Endothelial cell of umbilical vein (primary cell): ENCODE measurements around the gene USP35. TPM values are rescaled to one million over a fixed set of nuclear protein-coding genes. Genes with fewer than 3 reads are reported as not detected.

ENCODE experiments used
- BruUV-seq: library from RNA; stranded (reverse); fragments of 400-500 nt; replicated peaks from 2 replicates; lab custom pipeline; 2021; lab: Mats Ljungman, UMichigan
- CTCF ChIA-PET: fragments of 300-600, 350-600 bp; sonication (Branson Sonifier 250); formaldehyde crosslinking; loops from one replicate; lab custom pipeline; 2021; ENCODE audit warnings: antibody characterized with exemption, inconsistent platforms; lab: Charles Lee
- POLR2A ChIA-PET: fragments of 300-600, 350-600 bp; sonication (Branson Sonifier 250); formaldehyde crosslinking; loops from one replicate; lab custom pipeline; 2021; ENCODE audit warnings: antibody characterized with exemption, inconsistent platforms; lab: Charles Lee
- DNase-seq: peaks from one replicate; pipeline ENCODE4 v3.0.0-alpha.2; 2011; ENCODE audit warnings: low read depth, low spot score
- FAIRE-seq: peaks from 2 replicates; lab custom pipeline; 2011; peaks lifted over from hg19 to GRCh38; lab: Jason Lieb, UNC
- H2AFZ ChIP-seq: 2 replicates; pipeline ENCODE4 v1.6.0; 2012; ENCODE audit warnings: low read depth, low read length, control low read depth, inconsistent platforms
- H3K27ac ChIP-seq: 2 replicates; pipeline ENCODE4 v1.5.1; 2011; ENCODE audit warnings: low read depth, mild to moderate bottlenecking, control low read depth, low read length, moderate library complexity; ENCODE audit not compliant: insufficient read depth
- H3K27me3 ChIP-seq, 2 experiments: 2 replicates each; pipeline versions ENCODE4 v1.6.0 to v1.6.1; 2011; ENCODE audit warnings: low read length in 2 of 2, mixed read lengths in 1 of 2; ENCODE audit not compliant: control insufficient read depth in 2 of 2, insufficient read depth in 2 of 2
- H3K36me3 ChIP-seq, 2 experiments: 2 replicates in 1 of 2; 3 replicates in 1 of 2; pipeline ENCODE4 v1.5.1; 2011; ENCODE audit warnings: low read length in 2 of 2, mild to moderate bottlenecking in 1 of 2, moderate library complexity in 1 of 2; ENCODE audit not compliant: control insufficient read depth in 2 of 2, insufficient read depth in 2 of 2; ENCODE audit errors: extremely low read depth in 1 of 2
- H3K4me1 ChIP-seq: 3 replicates; pipeline ENCODE4 v1.5.1; 2011; ENCODE audit warnings: mild to moderate bottlenecking, low read length; ENCODE audit not compliant: control insufficient read depth, insufficient read depth; ENCODE audit errors: extremely low read depth
- H3K4me2 ChIP-seq: 2 replicates; pipeline ENCODE4 v1.6.1; 2011; ENCODE audit warnings: low read length, control low read depth, mixed read lengths; ENCODE audit not compliant: insufficient read depth
- H3K4me3 ChIP-seq, 3 experiments: fragments of 200-600 bp in 1 of 3; sonication (generic), shearing (Covaris generic) in 1 of 3; replicated peaks in 1 of 3; 2 replicates each; pipeline ENCODE4 v1.5.1; 2011 to 2016; ENCODE audit warnings: control low read depth in 3 of 3, low read length in 3 of 3, mild to moderate bottlenecking in 2 of 3, inconsistent platforms in 1 of 3, low read depth in 1 of 3, moderate library complexity in 1 of 3; ENCODE audit not compliant: insufficient read depth in 1 of 3
- H3K79me2 ChIP-seq: 2 replicates; pipeline ENCODE4 v1.6.0; 2012; ENCODE audit warnings: low read length, inconsistent platforms; ENCODE audit not compliant: control insufficient read depth, insufficient read depth
- H3K9ac ChIP-seq: replicated peaks from 2 replicates; pipeline ENCODE3; 2011; ENCODE audit warnings: low read length, control low read depth; ENCODE audit not compliant: insufficient read depth; ENCODE audit errors: extremely low read depth
- H3K9me1 ChIP-seq: replicated peaks from 3 replicates; pipeline ENCODE4 v1.6.0; 2011; ENCODE audit warnings: mild to moderate bottlenecking, low read length; ENCODE audit not compliant: control insufficient read depth, insufficient read depth; ENCODE audit errors: extremely low read depth
- H3K9me3 ChIP-seq: replicated peaks from 2 replicates; pipeline ENCODE4 v1.5.1; 2012; ENCODE audit warnings: low read length, inconsistent platforms; ENCODE audit not compliant: control insufficient read depth, insufficient read depth
- H4K20me1 ChIP-seq: replicated peaks from 2 replicates; pipeline ENCODE3; 2011; ENCODE audit warnings: mild to moderate bottlenecking, low read length; ENCODE audit not compliant: control insufficient read depth, insufficient read depth; ENCODE audit errors: extremely low read depth
- CTCF ChIP-seq, 2 donors: IDR thresholded peaks; 1 replicate in 1 of 2; 2 replicates in 1 of 2; pipeline ENCODE4 v1.5.1; 2011; ENCODE audit warnings: low read length in 2 of 2, mild to moderate bottlenecking in 2 of 2, moderate library complexity in 2 of 2, control low read depth in 1 of 2, inconsistent platforms in 1 of 2, low read depth in 1 of 2; ENCODE audit not compliant: insufficient read depth in 1 of 2; ENCODE audit errors: extremely low read depth in 1 of 2
- EZH2 ChIP-seq: IDR thresholded peaks from 2 replicates; pipeline ENCODE4 v1.6.1; 2012; ENCODE audit warnings: borderline replicate concordance, low read depth, mild to moderate bottlenecking, moderate library complexity, low read length, inconsistent platforms; ENCODE audit not compliant: severe bottlenecking
- FOS ChIP-seq: IDR thresholded peaks from 2 replicates; pipeline ENCODE4 v1.6.1; 2011; ENCODE audit warnings: mild to moderate bottlenecking, low read length, moderate library complexity, borderline replicate concordance; ENCODE audit not compliant: insufficient read depth
- GATA2 ChIP-seq: IDR thresholded peaks from 2 replicates; pipeline ENCODE4 v1.7.0; 2011; ENCODE audit warnings: low read depth, mild to moderate bottlenecking, moderate library complexity, mixed read lengths, low read length; ENCODE audit not compliant: insufficient read length, insufficient read depth
- JUN ChIP-seq: IDR thresholded peaks from 2 replicates; pipeline ENCODE4 v1.6.1; 2011; ENCODE audit warnings: borderline replicate concordance, low read depth; ENCODE audit not compliant: insufficient read length, insufficient read depth
- MAX ChIP-seq: IDR thresholded peaks from 2 replicates; pipeline ENCODE4 v1.6.1; 2011; ENCODE audit not compliant: insufficient read depth, insufficient read length
- MYC ChIP-seq: IDR thresholded peaks from one replicate; pipeline ENCODE4 v1.6.1; 2011; ENCODE audit warnings: mild to moderate bottlenecking, low read depth, low read length
- POLR2A ChIP-seq: IDR thresholded peaks from 2 replicates; pipeline ENCODE4 v1.6.1; 2012; ENCODE audit warnings: low read depth, mild to moderate bottlenecking, control low read depth, low read length
- POLR2AphosphoS5 ChIP-seq: IDR thresholded peaks from 2 replicates; pipeline ENCODE4 v1.6.1; 2012; ENCODE audit warnings: low read depth, mild to moderate bottlenecking, control low read depth, low read length, moderate library complexity; ENCODE audit not compliant: insufficient read depth
- dilution Hi-C: fragments of 300-500 bp; cut with MboI; formaldehyde crosslinking; loops from one replicate; pipeline ENCODE4 v1.15.0; 2019; ENCODE audit warnings: low sequenced_read_pairs; ENCODE audit not compliant: extremely low pct_ligation_motif_present
- intact Hi-C: fragments of 100-400 bp; cut with micrococcal nuclease; formaldehyde crosslinking; loops from one replicate; pipeline ENCODE4 v1.10.0; 2022
- polyA plus RNA-seq, 4 experiments: library from polyadenylated mRNA; depleted of rRNA in 3 of 4; stranded (reverse) in 3 of 4; unstranded in 1 of 4; fragments of >200 nt; gene quantifications; 2 replicates each; pipeline versions ENCODE4 v1.2.1 to v1.2.3, GENCODE V29; 2011 to 2012; ENCODE audit warnings: missing spikeins in 1 of 4
- total RNA-seq: library from RNA; stranded (reverse); gene quantifications from 2 replicates; pipeline ENCODE4 v1.2.3, GENCODE V29; 2021

Gene USP35
- total and polyA plus RNA-seq, 2 donors (not counting 3 experiments of a cell fraction or from before 2014, with no cell fraction given) = 8.9 to 12.4 TPM

DNA sequence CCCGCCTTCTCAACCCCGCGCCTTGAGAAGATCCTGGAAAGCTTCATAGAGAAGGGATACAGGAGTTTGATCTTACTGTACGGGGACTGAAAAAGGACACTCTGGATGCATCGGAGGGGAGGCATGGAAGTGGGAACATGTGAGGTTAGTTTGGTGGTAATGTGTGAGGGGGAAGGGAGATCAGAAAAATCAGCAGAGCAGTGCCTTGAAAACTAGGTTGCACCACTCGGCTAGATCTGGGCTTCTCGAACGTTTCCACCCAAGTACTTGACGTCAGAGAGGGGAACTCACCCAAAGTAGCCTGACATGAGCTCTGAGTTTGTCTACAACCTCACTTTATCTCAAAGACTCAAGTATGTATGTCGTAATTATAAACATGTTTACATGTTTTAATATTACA is 14.5 kb downstream of the USP35 start:
- Histone ChIP-seq H3K27me3 (no peaks in the 10 kb centered on the region), H3K27ac (no peak overlapping the region), H3K9me1 (no peaks in the 10 kb centered on the region), H4K20me1 (no peaks in the 10 kb centered on the region), H3K4me2 (no peak overlapping the region), H2AFZ (no peak overlapping the region), H3K9me3 (no peaks in the 10 kb centered on the region), H3K36me3 (peaks cover 0 to 12% of the 10 kb centered on the region in 2 experiments), H3K4me3 (no peak overlapping the region), H3K9ac (no peak overlapping the region), H3K79me2 (no peaks in the 10 kb centered on the region), H3K4me1 (peaks cover 5% of the 10 kb centered on the region)
- CTCF ChIA-PET = interaction anchor here (1.2 kb wide), 1 partner anchor 361 kb away, joined by 6 read pairs; no protein-coding TSS in a partner anchor
- DNase-seq (no peak), FAIRE-seq (no peak)
- no TSS peak for BruUV-seq
- no peak for TF ChIP-seq JUN
- TF ChIP-seq MYC = no peak
- no peak for TF ChIP-seq POLR2AphosphoS5
- no peak for TF ChIP-seq GATA2
- no peak for TF ChIP-seq EZH2
- TF ChIP-seq FOS = no peak
- no peak for TF ChIP-seq POLR2A
- TF ChIP-seq MAX = no peak
- no peak for TF ChIP-seq CTCF (IDR thresholded peaks at IDR 0.05; ENCODE audit: extremely low read depth in 1 of 2, insufficient read depth in 1 of 2, low read depth in 1 of 2, low read length in 2 of 2)
- dilution Hi-C loops (no loop called here), intact Hi-C loops (no loop called here)
- POLR2A ChIA-PET = no interaction called here
